ENCODE data around the gene GRHL1. TPM values are rescaled to one million over a fixed set of nuclear protein-coding genes. Genes with fewer than 3 reads are reported as not detected.

Gene GRHL1
- total and polyA plus RNA-seq, 9 of the 15 experiments (the other 6 are each of a cell fraction or from before 2014, with no cell fraction given): 1.7 to 6.1 (median 4.7) TPM

DNA sequence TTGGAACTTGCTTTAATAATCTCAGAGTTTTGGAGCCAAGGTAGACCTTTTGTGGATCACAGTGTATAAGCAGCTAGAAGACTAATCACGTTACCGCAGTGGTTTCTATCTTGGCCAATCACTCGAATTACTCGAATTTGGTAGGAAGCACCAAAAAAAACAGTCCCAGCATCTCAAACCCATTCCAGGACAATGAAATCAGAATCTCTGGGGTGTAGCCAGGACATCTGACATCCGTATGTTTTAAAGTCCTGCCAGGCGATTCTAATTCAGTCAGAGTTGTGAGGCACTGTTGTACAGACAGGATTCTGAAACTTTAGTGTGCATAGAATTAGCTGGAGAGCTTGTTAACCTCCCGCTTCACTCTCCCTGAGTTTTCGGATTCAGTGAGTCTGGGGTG is 30.8 kb downstream of the GRHL1 start:
- Histone ChIP-seq H3K4me1 (replicated peaks in 1 of 2; ENCODE audit: control insufficient read depth in 2 of 2, insufficient read depth in 2 of 2, low read length in 2 of 2) (peaks cover 7 to 8% of the 10 kb centered on the region in 2 experiments; a peak in 3 of 5 replicates), H3K9me1 (ENCODE audit: control insufficient read depth, insufficient read depth, low read length) (no peaks in the 10 kb centered on the region), H2AFZ (ENCODE audit: low read depth, low read length) (no peak overlapping the region), H3K27ac (ENCODE audit: extremely low read depth, low read depth, low read length) (no peak overlapping the region), H3K4me3 (no peak overlapping the region), H3K27me3 (ENCODE audit: control insufficient read depth in 2 of 2, insufficient read depth in 2 of 2, low read length in 2 of 2) (no peaks in the 10 kb centered on the region), H4K20me1 (replicated peaks; ENCODE audit: control insufficient read depth, insufficient read depth, low read length) (no peaks in the 10 kb centered on the region), H3K9ac (ENCODE audit: insufficient read depth in 1 of 2, low read depth in 2 of 2, low read length in 2 of 2) (no peak overlapping the region), H3K36me3 (ENCODE audit: control insufficient read depth, insufficient read depth, low read length) (no peaks in the 10 kb centered on the region), H3K9me3 (replicated peaks; ENCODE audit: control insufficient read depth, insufficient read depth, low read depth, low read length) (no peaks in the 10 kb centered on the region; the same call in 1 of the 2 replicates), H3K4me2 (ENCODE audit: insufficient read depth, low read length) (no peak overlapping the region), H3K79me2 (ENCODE audit: control insufficient read depth, insufficient read depth, low read length) (no peaks in the 10 kb centered on the region)
- no TSS peak for BruUV-seq (replicated peaks)
- ChIA-PET CTCF (ENCODE audit: low intra/inter-chr PET ratio) (no interaction called here), POLR2A (interaction anchor here (1.2 kb wide), 2 partner anchors 12 to 14 kb away, joined by 3 read pairs; no protein-coding TSS in a partner anchor)
- 61% methylated on average over 8 of the region's 8 CpGs for WGBS (ENCODE audit: insufficient coverage, low coverage, missing lambda C conversion rate)
- DNase-seq (ENCODE audit: extremely low read depth in 1 of 4, low spot score in 3 of 4): no peak
- no peak for TF ChIP-seq ADNP (tag; IDR thresholded peaks at IDR 0.05)
- no peak for TF ChIP-seq POLR2AphosphoS5 (IDR thresholded peaks at IDR 0.05; ENCODE audit: control insufficient read depth, insufficient read depth, low read depth, low read length)
- no peak for FAIRE-seq
- in situ Hi-C loops (cut with MboI) (no loop called here), intact Hi-C loops (cut with micrococcal nuclease) (no loop called here)
- no peak for ATAC-seq

DNA sequence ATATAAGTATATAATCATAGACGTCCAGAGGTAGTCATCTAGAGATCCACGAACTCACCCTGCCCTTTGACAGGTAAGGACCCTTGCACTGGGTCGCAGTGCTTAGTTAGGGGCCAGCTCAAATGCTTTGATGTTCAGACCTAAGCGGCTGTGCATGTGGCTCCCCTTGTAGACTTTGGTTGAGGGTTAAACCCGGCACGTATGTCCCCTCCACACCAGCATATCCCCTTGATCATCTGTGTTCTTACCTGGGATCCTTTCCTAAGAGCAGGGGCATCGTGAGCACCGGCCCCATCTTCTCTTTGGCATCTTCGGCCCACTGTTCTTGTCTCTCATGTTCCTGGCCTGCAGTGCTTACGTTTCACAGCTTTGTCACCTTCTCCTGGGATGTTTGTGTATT is 31.4 kb downstream of the GRHL1 start:
- Histone ChIP-seq H3K9ac (ENCODE audit: insufficient read depth in 1 of 2, low read depth in 2 of 2, low read length in 2 of 2) (no peak overlapping the region), H3K36me3 (ENCODE audit: control insufficient read depth, insufficient read depth, low read length) (no peaks in the 10 kb centered on the region), H3K4me1 (replicated peaks in 1 of 2; ENCODE audit: control insufficient read depth in 2 of 2, insufficient read depth in 2 of 2, low read length in 2 of 2) (peaks cover 7 to 8% of the 10 kb centered on the region in 2 experiments; a peak in 3 of 5 replicates), H3K27ac (ENCODE audit: extremely low read depth, low read depth, low read length) (no peak overlapping the region), H3K9me3 (replicated peaks; ENCODE audit: control insufficient read depth, insufficient read depth, low read depth, low read length) (no peaks in the 10 kb centered on the region), H3K79me2 (ENCODE audit: control insufficient read depth, insufficient read depth, low read length) (no peaks in the 10 kb centered on the region), H4K20me1 (replicated peaks; ENCODE audit: control insufficient read depth, insufficient read depth, low read length) (no peaks in the 10 kb centered on the region), H3K27me3 (ENCODE audit: control insufficient read depth in 2 of 2, insufficient read depth in 2 of 2, low read length in 2 of 2) (no peaks in the 10 kb centered on the region), H2AFZ (ENCODE audit: low read depth, low read length) (no peak overlapping the region), H3K4me2 (ENCODE audit: insufficient read depth, low read length) (no peak overlapping the region), H3K4me3 (no peak overlapping the region), H3K9me1 (ENCODE audit: control insufficient read depth, insufficient read depth, low read length) (no peaks in the 10 kb centered on the region)
- in situ Hi-C loops (cut with MboI): no loop called here
- ATAC-seq (no peak), DNase-seq (ENCODE audit: extremely low read depth in 1 of 4, low spot score in 3 of 4) (no peak), FAIRE-seq (no peak)
- intact Hi-C loops (cut with micrococcal nuclease): no loop called here
- BruUV-seq (replicated peaks): no TSS peak
- WGBS (ENCODE audit: insufficient coverage, low coverage, missing lambda C conversion rate): 71% methylated on average over 10 of the region's 10 CpGs
- ChIA-PET POLR2A (interaction anchor here (0.6 to 1.9 kb wide), 2 partner anchors 15 to 174 kb away, joined by 4 to 7 read pairs; no protein-coding TSS in a partner anchor), CTCF (ENCODE audit: low intra/inter-chr PET ratio) (no interaction called here)
- TF ChIP-seq, protein P1, sequence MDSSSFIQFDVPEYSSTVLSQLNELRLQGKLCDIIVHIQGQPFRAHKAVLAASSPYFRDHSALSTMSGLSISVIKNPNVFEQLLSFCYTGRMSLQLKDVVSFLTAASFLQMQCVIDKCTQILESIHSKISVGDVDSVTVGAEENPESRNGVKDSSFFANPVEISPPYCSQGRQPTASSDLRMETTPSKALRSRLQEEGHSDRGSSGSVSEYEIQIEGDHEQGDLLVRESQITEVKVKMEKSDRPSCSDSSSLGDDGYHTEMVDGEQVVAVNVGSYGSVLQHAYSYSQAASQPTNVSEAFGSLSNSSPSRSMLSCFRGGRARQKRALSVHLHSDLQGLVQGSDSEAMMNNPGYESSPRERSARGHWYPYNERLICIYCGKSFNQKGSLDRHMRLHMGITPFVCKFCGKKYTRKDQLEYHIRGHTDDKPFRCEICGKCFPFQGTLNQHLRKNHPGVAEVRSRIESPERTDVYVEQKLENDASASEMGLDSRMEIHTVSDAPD (CRISPR knock-in tag; IDR thresholded peaks at IDR 0.05): no peak
- no peak for TF ChIP-seq CREB1 (IDR thresholded peaks at IDR 0.05)
- TF ChIP-seq CREB1 (CRISPR knock-in tag; IDR thresholded peaks at IDR 0.05): no peak
- TF ChIP-seq PHF8 (IDR thresholded peaks at IDR 0.05; ENCODE audit: borderline replicate concordance, low read length): no peak
- no peak for TF ChIP-seq EP400 (IDR thresholded peaks at IDR 0.05)
- TF ChIP-seq TRIM28 (IDR thresholded peaks at IDR 0.05): no peak
- TF ChIP-seq FOXJ2 (tag; IDR thresholded peaks at IDR 0.05): no peak
- TF ChIP-seq HMGN3 (IDR thresholded peaks at IDR 0.05; ENCODE audit: borderline replicate concordance, extremely low read depth, insufficient read length, low read depth, low read length): no peak
- no peak for TF ChIP-seq RBM14 (IDR thresholded peaks at IDR 0.05; ENCODE audit: borderline replicate concordance, insufficient read depth, low read depth, low read length)
- TF ChIP-seq SMAD2 (IDR thresholded peaks at IDR 0.05; ENCODE audit: low read depth, low read length): no peak
- TF ChIP-seq RBM22 (IDR thresholded peaks at IDR 0.05; ENCODE audit: low read depth, low read length, poor library complexity, severe bottlenecking): no peak
- TF ChIP-seq XRCC4 (IDR thresholded peaks at IDR 0.05; ENCODE audit: extremely low read depth, insufficient read depth, insufficient read length): no peak
- no peak for TF ChIP-seq FOXA1 (IDR thresholded peaks at IDR 0.05; ENCODE audit: borderline replicate concordance)

Measured in K562 (cell line).